HEK293T (cell line): ENCODE data around the gene BEST4.

Experiments used
- CTCF ChIA-PET: fragments of 350-600 bp; formaldehyde crosslinking; extraction: SDS; loops from one replicate; lab custom pipeline; 2021; ENCODE audit warnings: antibody characterized with exemption, inconsistent platforms; lab: Yijun Ruan, JAX
- POLR2A ChIA-PET: fragments of 350-600 bp; formaldehyde crosslinking; extraction: SDS; loops from one replicate; lab custom pipeline; 2020; ENCODE audit warnings: antibody characterized with exemption, inconsistent platforms; lab: Yijun Ruan, JAX
- DNase-seq: peaks from one replicate; pipeline ENCODE4 v3.0.0; 2012; ENCODE audit warnings: mixed read lengths; ENCODE audit errors: extremely low spot score
- ARNT ChIP-seq: fragments of 450-650 bp; IDR thresholded peaks from 2 replicates; pipeline ENCODE4 v1.6.1; 2017; ENCODE audit warnings: mild to moderate bottlenecking
- BHLHE40 ChIP-seq: fragments of 450-650 bp; IDR thresholded peaks from 2 replicates; pipeline ENCODE4 v1.6.1; 2016; ENCODE audit warnings: mild to moderate bottlenecking, moderate library complexity, borderline replicate concordance
- CTBP1 ChIP-seq: fragments of 450-650 bp; IDR thresholded peaks from 2 replicates; pipeline ENCODE4 v1.6.1; 2016; ENCODE audit warnings: borderline replicate concordance
- ELF4 ChIP-seq: fragments of 450-650 bp; IDR thresholded peaks from 2 replicates; pipeline ENCODE4 v1.6.1; 2017; ENCODE audit warnings: antibody characterized with exemption
- FOXA1 ChIP-seq: fragments of 450-650 bp; IDR thresholded peaks from 2 replicates; pipeline ENCODE4 v1.6.1; 2016; ENCODE audit warnings: mild to moderate bottlenecking
- FOXK2 ChIP-seq: fragments of 450-650 bp; IDR thresholded peaks from 2 replicates; pipeline ENCODE4 v1.6.1; 2016; ENCODE audit warnings: mild to moderate bottlenecking
- FOXM1 ChIP-seq: fragments of 450-650 bp; IDR thresholded peaks from 2 replicates; pipeline ENCODE4 v1.6.1; 2017; ENCODE audit warnings: mild to moderate bottlenecking, borderline replicate concordance
- HDGF ChIP-seq: fragments of 450-650 bp; IDR thresholded peaks from 2 replicates; pipeline ENCODE4 v1.6.1; 2017; ENCODE audit warnings: antibody characterized with exemption, borderline replicate concordance
- L3MBTL2 ChIP-seq: fragments of 450-650 bp; conservative IDR thresholded peaks from 2 replicates; pipeline ENCODE4 v1.6.1; 2016; ENCODE audit warnings: mild to moderate bottlenecking
- LEF1 ChIP-seq: fragments of 450-650 bp; IDR thresholded peaks from 2 replicates; pipeline ENCODE4 v1.6.1; 2017; ENCODE audit warnings: mild to moderate bottlenecking, borderline replicate concordance
- NFRKB ChIP-seq: fragments of 450-650 bp; IDR thresholded peaks from 2 replicates; pipeline ENCODE4 v1.6.1; 2016; ENCODE audit warnings: mild to moderate bottlenecking, moderate library complexity
- PKNOX1 ChIP-seq: fragments of 450-650 bp; IDR thresholded peaks from 2 replicates; pipeline ENCODE4 v1.6.1; 2016
- SP1 ChIP-seq: fragments of 450-650 bp; IDR thresholded peaks from 2 replicates; pipeline ENCODE4 v1.6.1; 2017
- SUZ12 ChIP-seq: fragments of 450-650 bp; IDR thresholded peaks from 2 replicates; pipeline ENCODE4 v1.6.1; 2016; ENCODE audit warnings: mild to moderate bottlenecking
- TARDBP ChIP-seq: fragments of 450-650 bp; IDR thresholded peaks from 2 replicates; pipeline ENCODE4 v1.6.1; 2016
- ZNF384 ChIP-seq: fragments of 450-650 bp; IDR thresholded peaks from 2 replicates; pipeline ENCODE4 v1.6.1; 2016

Gene BEST4

GRCh38 chr1:44806025-44806703, 18.2 kb upstream of the BEST4 start:
- POLR2A ChIA-PET = interaction anchor here (1.2 to 7.5 kb wide), 6 partner anchors 10 to 75 kb away, joined by 3 to 137 read pairs (median 6); partner anchors contain the start of genes RNU5D-1 and RPS8

DNA sequence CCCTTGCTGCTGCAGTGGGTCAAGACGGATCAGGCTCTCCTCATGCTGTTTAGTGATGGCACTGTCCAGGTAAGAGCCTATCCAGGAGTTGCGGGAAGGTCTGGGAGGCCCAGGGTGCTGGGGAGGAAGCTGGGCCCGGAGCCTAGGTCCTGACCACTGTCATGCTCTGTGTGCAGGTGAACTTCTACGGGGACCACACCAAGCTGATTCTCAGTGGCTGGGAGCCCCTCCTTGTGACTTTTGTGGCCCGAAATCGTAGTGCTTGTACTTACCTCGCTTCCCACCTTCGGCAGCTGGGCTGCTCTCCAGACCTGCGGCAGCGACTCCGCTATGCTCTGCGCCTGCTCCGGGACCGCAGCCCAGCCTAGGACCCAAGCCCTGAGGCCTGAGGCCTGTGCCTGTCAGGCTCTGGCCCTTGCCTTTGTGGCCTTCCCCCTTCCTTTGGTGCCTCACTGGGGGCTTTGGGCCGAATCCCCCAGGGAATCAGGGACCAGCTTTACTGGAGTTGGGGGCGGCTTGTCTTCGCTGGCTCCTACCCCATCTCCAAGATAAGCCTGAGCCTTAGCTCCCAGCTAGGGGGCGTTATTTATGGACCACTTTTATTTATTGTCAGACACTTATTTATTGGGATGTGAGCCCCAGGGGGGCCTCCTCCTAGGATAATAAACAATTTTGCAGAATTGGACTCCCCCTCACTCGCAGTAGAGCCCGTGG, 17.5 kb upstream of the BEST4 start:
- DNase-seq = no peak
- POLR2A ChIA-PET = interaction anchor here (1.2 to 7.5 kb wide), 3 partner anchors 9 to 29 kb away, joined by 3 to 137 read pairs (median 4); no protein-coding TSS in a partner anchor
- CTCF ChIA-PET = no interaction called here
- TF ChIP-seq LEF1 (no peak), ELF4 (no peak), ARNT (no peak), FOXM1 (no peak), PKNOX1 (no peak), FOXA1 (no peak), L3MBTL2 (no peak), BHLHE40 (no peak), ZNF384 (no peak), FOXK2 (no peak), HDGF (no peak), NFRKB (no peak), SUZ12 (no peak), CTBP1 (no peak), SP1 (no peak), TARDBP (no peak)

More at GRCh38 chr1:44806025-44806703, 18.2 kb upstream of the BEST4 start:
- CTCF ChIA-PET = no interaction called here
- TF ChIP-seq FOXM1 (no peak), PKNOX1 (no peak), ELF4 (no peak), BHLHE40 (no peak), SUZ12 (no peak), SP1 (no peak), L3MBTL2 (no peak), ZNF384 (no peak), ARNT (no peak), NFRKB (no peak), FOXK2 (no peak), TARDBP (no peak), HDGF (no peak), FOXA1 (no peak), CTBP1 (no peak), LEF1 (no peak)
- no peak for DNase-seq

DNA sequence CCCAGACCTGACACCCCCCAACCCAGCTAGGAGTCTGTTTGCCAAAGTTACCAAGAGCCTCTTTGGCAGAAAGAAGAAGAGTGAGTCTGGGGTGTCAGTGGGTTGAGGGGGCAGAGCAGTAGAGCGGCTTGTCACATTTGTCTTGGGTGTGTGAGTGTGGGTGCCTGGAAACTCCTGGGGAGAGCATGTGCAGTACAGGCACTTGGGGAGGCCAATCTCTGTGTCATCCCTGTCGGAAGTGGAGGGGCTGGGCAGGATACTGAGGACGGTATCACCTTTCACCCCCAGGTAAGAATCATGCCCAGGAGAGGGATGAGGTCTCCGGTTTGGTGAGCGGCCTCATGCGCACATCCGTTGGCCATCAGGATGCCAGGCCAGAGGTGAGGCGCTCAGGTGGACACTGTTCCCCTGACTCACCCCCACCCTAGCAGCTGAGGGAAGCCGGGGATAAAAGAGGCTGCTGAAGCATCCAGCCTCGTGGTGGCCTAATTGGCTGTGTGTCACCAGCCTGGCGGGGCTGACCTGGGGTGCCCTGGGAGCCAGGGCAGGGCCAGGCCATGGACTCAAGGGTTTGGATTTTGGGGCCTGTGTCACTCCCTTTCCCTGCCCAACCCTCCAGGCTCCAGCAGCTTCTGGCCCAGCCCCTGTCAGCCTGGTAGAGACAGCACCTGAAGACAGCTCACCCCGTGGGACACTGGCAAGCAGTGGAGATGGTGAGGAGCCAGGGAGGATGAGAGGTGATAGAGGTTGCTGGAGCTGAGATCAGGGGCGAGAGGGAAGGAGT, 15.5 kb upstream of the BEST4 start:
- ChIA-PET CTCF (interaction anchor here (1.1 kb wide), 1 partner anchor 17 kb away, joined by 4 read pairs; no protein-coding TSS in a partner anchor), POLR2A (interaction anchor here (1.2 kb wide), 1 partner anchor 16 kb away, joined by 4 read pairs; no protein-coding TSS in a partner anchor)
- no peak for TF ChIP-seq HDGF
- no peak for TF ChIP-seq BHLHE40
- TF ChIP-seq ELF4 = no peak
- no peak for TF ChIP-seq FOXM1
- no peak for TF ChIP-seq NFRKB
- no peak for TF ChIP-seq SP1
- TF ChIP-seq L3MBTL2 = no peak
- no peak for TF ChIP-seq SUZ12
- TF ChIP-seq PKNOX1 = no peak
- TF ChIP-seq ARNT = no peak
- no peak for TF ChIP-seq TARDBP
- no peak for TF ChIP-seq FOXA1
- no peak for TF ChIP-seq LEF1
- no peak for TF ChIP-seq FOXK2
- no peak for TF ChIP-seq CTBP1
- TF ChIP-seq ZNF384 = no peak
- DNase-seq = no peak

DNA sequence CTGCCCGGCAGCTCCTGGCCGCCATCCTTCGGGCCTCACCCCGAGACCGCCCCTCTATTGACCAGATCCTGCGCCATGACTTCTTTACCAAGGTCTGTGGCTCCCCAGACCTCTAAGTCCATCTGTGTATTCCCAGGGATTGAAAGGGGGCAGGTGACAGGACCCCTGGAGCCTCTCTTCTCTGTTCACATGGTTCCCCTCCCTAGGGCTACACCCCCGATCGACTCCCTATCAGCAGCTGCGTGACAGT, 15.0 kb upstream of the BEST4 start:
- TF ChIP-seq BHLHE40 (no peak), ARNT (no peak), SUZ12 (no peak), SP1 (no peak), FOXK2 (no peak), HDGF (no peak), FOXA1 (no peak), ELF4 (no peak), FOXM1 (no peak), L3MBTL2 (no peak), NFRKB (no peak), PKNOX1 (no peak), TARDBP (no peak), CTBP1 (no peak), ZNF384 (no peak), LEF1 (no peak)
- CTCF ChIA-PET = interaction anchor here (1.1 kb wide), 1 partner anchor 18 kb away, joined by 4 read pairs; no protein-coding TSS in a partner anchor
- no peak for DNase-seq
- POLR2A ChIA-PET = interaction anchor here (1.2 kb wide), 1 partner anchor 16 kb away, joined by 4 read pairs; no protein-coding TSS in a partner anchor
